HG03045 (cell line): ENCODE data around the gene PAX2.

ENCODE experiments used
- ATAC-seq: cut with Tn5 transposase; IDR thresholded peaks from one replicate; pipeline ENCODE4 v1.9.1; 2021; ENCODE audit warnings: mild to moderate bottlenecking, moderate library complexity; ENCODE audit not compliant: unreplicated experiment

Gene PAX2

GRCh38 chr10:100723770-100724530, 21.4 kb upstream of the PAX2 start:
- ATAC-seq = no peak

- ATAC-seq = no peak
Measured at GRCh38 chr10:100724531-100725027, 20.8 kb upstream of the PAX2 start.

- no peak for ATAC-seq
Measured at GRCh38 chr10:100725071-100725471, 20.3 kb upstream of the PAX2 start.

GRCh38 chr10:100725869-100726426, 19.4 kb upstream of the PAX2 start:
- no peak for ATAC-seq

- no peak for ATAC-seq
Measured at GRCh38 chr10:100727808-100728207, 17.6 kb upstream of the PAX2 start.

- ATAC-seq = no peak
Measured at GRCh38 chr10:100728928-100729861, 16.2 kb upstream of the PAX2 start.

GRCh38 chr10:100729862-100730724, 15.3 kb upstream of the PAX2 start:
- ATAC-seq = no peak

- ATAC-seq = peak; percentile 52
Measured at GRCh38 chr10:100730725-100731406, 14.5 kb upstream of the PAX2 start.

- ATAC-seq = no peak
Measured at GRCh38 chr10:100731407-100732240, 13.8 kb upstream of the PAX2 start.

GRCh38 chr10:100732241-100732596, 13.2 kb upstream of the PAX2 start:
- ATAC-seq = no peak

GRCh38 chr10:100733329-100733728, 12.1 kb upstream of the PAX2 start:
- ATAC-seq = no peak

- ATAC-seq = no peak
Measured at GRCh38 chr10:100734295-100735086, 10.9 kb upstream of the PAX2 start.

- no peak for ATAC-seq
Measured at GRCh38 chr10:100735087-100735336, 10.4 kb upstream of the PAX2 start.

- ATAC-seq = no peak
Measured at GRCh38 chr10:100735337-100736143, 9.8 kb upstream of the PAX2 start.

GRCh38 chr10:100736144-100736808, 9.1 kb upstream of the PAX2 start:
- ATAC-seq = no peak

GRCh38 chr10:100736809-100737354, 8.5 kb upstream of the PAX2 start:
- ATAC-seq = no peak
